Stimulated activated CD8-positive, alpha-beta memory T cell treated with anti-CD3 and anti-CD28 coated beads, Interleukin-15, amount 100 ng/mL, for 4 hours (primary cell): ENCODE results near the gene HOXB7.

ENCODE experiments used
- DNase-seq, 2 donors: peaks; one replicate each; pipeline ENCODE4 v3.0.0-alpha.2; 2020; ENCODE audit warnings: low read depth in 2 of 2

HOXB7 gene

DNA sequence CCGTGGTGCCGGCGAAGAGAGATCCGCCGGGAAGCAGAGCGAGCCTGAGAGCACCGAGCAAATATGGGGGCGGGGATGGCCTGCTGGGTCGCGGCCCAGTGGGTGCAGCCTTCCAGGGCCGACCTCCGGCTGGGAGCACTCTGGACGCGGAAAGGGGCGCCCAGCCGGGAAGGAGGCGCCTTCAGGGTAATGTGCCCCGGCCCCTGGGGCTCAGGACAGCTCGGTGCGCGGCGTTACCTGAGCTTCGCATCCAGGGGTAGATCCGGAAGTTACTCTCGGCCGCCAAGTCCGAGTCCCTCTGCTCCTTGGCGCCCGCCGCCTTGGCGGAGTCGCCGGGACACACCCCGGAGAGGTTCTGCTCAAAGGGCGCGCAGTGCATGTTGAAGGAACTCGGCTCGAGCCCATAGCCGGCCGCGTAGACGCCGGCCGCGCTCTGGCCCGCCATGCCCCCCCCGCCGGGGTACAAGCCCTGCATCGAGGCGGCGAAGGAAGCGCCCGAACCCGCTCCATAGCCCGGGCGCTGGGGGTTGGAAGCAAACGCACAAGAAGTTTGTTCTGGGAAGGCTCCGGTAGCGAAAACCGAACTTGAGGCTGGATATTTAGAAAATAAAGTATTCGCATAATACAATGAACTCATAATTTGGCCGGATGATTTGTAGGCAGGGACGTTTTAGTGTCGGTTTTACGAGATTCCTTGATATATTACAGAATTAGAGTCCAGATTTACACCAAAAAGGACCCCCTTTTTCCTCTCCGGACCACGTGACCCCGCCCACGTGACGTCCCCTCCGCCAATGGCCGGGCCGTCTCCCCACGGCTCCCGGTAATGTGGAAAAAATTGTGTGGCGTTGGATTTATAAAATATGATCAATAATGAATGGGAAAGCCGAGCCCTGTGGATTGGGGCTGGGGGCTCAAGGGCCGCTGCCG lies at the start of gene HOXB7:
Gene HOXB7 (minus strand): TSS at position 736 of the 930 bp plus-strand sequence. CDS start 99 bp downstream, at position 637.
- DNase-seq: peak in 1 of 2 donors; percentile 39

DNA sequence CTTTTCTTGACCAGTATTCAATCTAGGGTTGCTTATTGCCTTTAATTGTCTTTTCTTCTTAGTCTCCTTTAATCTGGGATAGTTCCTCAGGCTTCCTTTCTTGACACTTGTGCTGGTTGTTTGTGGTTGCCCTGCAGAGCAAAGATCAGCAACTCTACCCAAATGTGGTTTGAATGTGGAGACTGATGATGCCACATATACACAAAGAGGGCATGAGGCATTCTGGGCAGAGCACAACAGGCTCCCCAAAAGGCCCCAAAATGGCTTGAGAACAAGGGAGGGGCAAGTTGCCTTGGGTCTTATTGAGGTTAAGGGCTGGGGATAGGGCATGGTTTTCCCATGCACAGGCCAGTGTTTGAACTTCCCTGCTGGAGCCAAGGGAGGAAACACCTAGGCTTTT lies 45.1 kb upstream of the HOXB7 start:
- DNase-seq: no peak

DNA sequence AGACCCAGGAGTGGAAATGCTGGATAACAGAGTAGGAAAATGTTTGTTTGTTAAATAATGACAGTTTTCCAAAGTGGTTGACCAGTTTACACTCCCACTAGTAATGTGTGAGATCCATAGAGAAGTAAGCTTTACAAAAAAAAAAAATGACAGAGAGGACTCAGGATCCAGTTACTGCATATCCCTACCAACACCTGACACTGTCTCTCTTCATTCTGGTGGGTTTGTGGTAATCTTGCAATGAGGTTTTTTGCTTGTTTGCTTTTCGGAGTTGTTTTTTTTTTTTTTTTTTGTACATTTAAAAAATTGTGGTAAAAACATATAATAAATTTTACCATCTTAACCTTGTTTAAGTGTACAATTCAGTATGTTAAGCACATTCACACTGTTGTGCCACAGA lies 38.9 kb upstream of the HOXB7 start:
- DNase-seq: no peak

DNA sequence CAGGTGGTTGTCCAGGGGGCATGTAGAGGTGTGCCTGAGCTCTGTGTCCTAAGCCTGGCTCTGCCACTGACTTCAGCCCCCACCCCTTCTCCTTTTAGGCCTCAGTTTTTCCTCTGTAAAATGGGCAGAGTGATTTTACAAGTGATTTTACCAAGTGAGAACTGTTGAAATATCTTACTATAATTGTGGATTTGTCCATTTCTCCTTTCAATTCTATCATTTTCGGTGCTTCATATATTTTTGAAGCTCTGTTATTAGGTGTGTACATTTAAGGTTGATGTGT lies 37.1 kb upstream of the HOXB7 start:
- no peak for DNase-seq

DNA sequence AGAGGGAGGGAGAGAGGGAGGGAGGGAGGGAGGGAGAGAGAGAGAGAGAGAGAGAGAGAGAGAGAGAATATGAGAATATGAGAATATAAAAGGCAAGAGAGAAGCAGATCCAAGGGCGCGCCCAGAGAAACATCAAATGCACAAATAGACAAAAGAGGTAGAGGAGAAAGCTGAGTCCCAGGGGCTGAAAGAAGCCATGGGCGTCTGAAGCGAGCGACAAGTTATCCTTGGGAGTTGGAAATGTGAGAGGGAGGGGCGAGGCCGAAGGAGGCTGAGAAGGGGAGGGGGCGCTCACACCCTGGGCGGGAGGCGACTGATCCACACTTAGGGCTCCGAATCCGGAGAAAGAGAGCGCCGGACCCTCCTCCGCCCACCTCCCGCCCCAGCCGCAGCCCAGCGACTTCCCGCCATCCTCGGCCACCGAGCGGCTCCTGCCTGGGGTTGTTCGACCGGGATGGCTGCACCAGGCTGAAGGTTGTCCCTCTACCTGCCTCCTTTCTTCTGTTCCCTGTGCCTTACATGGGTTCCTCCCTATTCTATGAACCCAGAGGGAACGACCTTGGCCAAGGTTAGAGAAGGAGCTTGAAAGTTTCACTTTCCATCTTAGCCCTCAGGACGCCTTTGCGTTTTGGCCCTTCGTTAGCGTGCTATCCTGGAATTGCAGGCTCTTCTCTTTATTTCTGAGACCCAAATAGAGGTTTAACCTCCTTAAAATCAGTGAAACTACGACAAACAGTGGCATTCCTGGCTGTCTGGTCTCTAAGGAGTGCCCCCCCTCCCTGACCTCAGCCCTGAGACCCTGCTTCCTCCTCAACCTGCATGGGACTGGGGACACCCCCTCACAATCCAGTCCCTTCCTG lies 36.5 kb upstream of the HOXB7 start:
- no peak for DNase-seq

DNA sequence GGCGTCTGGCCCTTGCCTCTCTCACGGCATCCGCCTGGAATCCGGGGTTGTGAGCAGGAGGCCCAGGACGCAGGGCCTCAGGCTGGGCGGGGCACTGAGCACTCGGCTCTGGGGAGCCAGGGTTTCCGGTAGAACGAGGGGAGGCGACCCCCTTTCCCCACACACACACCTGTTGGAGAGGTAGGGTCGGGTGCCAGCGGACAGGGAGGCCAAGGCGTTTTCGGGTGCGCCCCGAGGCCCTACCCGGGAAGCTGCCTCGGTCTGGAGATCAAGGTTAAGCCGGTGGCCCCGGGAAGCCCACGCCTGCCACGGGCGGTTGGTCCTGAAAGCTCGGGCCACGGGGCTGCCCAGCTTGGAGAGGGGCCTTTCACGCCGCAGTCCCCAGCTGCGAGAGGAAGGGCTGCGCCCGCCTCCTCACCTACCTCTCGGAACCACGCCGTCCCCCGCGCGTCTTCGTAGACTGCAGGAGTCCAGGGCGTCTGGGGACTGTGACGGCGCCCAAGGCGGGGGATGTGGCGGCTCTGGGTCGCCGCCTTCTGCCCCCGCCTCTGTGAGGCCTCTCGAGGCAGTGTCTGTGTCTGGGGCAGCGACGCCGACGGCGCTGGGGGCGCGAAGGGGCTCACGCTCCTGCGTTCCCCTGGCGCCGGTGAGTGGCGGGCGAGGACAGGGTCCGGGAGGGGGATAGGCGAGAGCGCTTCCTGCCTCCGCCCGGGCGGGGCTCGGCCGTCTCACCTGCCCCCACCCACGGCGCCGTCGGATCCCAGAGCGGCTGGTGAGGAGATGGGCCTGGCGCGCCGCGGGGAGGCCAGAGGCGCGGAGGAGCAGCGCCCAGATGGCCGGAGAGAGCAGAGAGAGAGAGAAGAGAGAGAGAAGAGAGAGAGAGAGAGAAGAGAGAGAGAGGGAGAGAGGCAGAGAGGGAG lies 35.6 kb upstream of the HOXB7 start:
- peak in 1 of 2 donors; percentile 26 for DNase-seq

DNA sequence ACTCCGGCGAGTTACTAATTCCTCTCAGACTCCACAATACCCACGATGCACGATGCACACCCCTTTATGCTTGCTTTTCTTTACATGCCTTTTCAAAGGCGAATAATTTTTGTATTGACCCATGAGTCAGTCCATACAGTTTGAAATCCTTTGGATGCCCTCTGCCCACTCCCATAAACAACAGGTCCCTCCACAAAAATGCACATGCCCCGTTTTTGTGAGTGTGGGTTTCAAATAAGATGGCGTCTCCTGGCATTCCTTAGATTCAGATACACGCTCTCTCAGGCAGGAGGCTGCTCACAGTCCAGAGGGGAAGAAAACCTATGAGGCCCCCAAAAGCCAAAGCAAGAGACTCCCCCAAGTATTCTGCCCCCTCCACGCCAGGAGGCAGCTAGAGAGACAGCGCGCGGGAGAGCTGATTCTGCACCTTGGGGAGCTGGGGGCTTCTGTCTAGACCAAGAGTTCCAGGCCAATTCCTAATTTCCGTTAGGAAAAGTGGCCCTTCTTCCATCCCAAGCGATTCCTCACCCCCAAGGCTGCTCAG lies 34.9 kb upstream of the HOXB7 start:
- DNase-seq: no peak

DNA sequence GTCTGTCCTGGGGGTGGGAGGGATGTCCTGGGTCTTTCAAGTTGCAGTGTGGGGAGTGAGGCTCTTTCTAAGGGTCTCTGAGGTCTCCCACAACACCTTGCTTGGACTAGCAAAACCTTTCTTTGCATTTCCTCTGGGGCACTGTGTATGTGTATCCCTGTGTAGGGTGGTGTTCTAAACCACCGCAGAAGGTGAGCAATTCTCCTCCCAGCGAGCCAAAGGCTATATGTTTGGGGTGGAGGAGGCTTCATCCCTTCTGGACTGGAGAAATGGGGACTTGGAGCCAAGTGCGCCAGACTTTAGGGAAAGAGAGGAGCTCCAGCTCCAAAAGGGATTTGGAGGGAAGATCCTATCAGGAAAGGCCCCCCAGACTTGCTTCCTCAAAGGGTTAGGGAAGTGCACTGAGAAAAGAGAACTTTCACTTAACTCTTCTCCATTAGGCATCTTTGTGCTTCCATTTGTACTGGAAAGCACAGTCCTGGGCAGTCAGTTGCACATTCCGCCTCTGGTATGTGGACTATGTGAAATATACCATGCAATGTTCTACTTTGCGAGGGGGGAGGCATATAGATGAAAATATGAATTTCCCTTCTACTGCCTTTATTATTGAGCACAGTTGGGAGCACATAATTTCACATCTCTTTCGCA lies 34.2 kb upstream of the HOXB7 start:
- no peak for DNase-seq

DNA sequence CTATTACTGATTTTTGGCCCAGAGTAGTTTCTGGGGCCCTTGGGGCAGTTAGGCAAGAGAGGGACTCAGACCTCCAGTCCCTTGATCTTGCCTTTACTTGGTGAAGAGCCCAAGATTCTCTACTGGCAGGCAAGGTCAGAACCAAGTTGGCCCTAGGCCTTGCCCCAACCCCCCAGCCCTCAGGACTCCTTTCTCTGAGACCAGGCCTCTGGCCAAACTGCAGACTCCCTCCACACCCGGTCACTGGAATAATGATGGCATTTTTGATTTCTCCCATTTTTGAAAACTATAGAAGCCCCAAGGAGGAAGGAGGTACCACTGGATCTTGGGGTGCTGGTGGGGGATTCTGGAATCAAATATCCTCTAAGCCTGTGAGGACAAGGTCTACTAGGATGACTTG lies 33.3 kb upstream of the HOXB7 start:
- no peak for DNase-seq

DNA sequence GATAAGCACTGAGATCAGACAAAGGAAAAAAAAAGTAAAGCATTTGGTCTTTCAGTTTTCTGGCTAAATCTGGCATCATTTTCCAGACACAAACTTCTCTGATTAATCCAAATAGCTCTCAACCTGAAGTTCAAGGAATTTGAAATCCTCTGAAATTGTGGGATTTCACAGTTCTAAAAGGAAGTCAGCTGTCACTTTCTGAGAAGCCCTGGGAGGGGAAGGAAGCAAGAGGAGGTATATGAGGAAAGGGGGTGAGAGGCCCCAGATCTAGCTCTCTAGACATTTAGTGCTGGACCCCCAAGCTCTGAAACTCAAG lies 32.8 kb upstream of the HOXB7 start:
- DNase-seq: no peak

DNA sequence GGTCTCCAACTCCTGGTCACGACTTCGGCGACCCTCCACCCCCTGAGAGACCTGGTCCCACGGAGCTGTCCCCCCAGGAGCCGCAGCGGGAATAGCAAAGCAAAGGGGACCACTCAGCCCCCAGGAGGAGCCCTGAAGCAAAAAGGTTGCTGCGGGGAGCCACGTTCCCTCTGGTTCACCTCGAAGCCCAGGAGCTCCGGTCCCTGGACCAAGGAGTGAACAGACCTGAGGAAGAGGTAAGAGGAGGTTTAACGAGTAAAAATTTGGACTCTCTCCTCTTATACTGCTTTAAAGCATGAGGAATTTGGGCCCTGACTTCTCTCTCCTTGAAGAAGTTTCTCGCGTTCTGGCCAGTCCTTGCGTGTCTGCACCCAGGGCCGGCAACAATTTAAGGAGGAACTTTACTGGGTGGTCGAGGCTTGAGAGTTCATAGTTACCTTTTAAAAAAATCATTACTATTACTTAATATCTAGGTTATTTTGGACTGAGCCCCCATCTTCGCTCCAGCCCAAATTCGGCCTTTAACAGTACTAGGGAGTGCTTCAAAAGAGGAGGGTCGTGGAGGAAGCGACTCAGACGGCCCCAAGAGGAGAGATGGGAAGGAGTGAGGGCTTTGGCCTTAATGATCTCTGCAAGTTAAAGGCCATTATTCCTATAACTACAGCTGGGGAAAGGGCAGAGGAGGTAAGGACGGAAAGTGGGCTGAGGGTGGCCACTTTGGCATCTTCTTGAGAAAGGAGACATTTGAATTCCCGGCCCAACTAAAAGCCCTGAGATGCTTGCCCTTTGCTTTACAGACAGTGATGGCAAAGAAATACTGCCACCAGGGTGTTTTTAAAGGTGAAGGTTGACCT lies 32.3 kb upstream of the HOXB7 start:
- no peak for DNase-seq

DNA sequence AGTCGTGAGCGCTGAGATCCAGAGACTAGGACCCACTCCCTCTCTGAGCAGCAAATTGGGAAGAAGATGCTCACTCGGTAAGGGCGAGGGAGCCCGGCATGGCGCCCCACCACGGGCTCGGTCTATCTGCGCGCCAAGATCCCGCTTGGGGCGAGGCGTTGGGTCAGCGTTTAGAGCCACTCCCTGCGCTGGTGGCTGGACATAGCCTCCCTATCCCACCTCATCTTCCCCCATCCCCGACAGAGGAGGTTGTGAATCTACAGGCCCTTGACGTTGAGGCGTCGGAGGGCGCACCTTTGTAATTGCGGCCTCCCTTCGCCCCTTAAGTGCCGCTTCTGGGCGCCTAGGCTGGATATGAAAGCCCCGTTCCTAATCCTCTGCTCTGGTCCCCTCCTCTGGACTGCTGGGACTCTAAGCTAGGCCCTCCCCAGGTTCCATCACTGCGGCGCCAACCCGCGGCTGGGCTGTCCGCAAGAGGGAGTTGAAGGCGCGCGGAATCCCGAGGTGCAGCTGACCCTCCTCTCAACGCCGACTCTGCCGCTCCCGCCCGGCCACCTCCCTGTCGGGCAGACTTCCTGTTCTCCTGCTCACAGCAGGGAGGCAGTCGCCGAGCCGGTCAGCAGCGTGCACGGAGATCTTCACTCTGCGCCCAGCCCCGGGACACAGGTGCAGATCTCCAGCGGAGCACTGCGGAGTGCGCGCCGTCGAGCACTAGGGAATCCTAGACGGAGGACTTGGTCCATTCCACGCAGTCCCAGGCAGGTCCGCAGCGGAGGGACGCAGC lies 31.4 kb upstream of the HOXB7 start:
- no peak for DNase-seq

DNA sequence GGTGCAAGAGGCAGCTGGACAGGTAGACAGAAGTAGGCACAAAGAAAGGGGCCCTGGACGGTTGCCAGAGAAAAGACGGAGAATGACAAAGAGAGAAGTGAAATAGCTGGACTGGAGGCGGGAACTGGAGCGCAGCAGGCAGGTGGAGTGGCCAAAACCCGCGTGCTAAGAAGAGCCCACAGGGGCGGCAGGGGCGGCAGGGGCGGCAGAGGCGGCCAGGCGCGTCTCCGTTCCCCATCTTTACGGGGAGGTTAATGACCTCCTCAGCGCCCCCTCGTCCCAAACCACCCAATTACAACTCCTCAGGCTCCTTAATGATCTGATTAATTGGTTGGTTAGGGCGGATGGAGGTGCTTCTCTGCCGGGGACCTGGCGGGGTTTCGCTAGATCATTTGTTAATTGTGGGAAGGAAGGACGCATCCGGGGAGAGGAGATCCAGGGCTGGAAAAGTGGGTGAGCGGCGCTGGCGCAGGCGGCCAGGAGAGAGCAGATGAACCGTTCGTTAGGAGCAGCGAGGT lies 30.8 kb upstream of the HOXB7 start:
- no peak for DNase-seq

DNA sequence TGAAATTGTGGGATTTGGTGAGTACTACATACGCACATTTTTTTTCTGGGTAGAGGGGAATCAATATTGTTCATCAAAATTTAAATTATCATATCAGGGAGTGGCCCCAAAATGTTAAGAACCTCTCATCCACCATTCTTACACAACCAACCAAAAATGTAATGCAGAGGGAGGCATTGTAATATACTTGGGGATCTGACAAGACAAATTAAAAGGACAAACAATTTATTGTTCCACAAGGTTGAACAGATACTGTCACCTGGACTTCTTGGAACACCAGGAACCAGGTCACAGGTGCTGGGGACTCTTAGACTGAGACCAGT lies 30.0 kb upstream of the HOXB7 start:
- DNase-seq: no peak

DNA sequence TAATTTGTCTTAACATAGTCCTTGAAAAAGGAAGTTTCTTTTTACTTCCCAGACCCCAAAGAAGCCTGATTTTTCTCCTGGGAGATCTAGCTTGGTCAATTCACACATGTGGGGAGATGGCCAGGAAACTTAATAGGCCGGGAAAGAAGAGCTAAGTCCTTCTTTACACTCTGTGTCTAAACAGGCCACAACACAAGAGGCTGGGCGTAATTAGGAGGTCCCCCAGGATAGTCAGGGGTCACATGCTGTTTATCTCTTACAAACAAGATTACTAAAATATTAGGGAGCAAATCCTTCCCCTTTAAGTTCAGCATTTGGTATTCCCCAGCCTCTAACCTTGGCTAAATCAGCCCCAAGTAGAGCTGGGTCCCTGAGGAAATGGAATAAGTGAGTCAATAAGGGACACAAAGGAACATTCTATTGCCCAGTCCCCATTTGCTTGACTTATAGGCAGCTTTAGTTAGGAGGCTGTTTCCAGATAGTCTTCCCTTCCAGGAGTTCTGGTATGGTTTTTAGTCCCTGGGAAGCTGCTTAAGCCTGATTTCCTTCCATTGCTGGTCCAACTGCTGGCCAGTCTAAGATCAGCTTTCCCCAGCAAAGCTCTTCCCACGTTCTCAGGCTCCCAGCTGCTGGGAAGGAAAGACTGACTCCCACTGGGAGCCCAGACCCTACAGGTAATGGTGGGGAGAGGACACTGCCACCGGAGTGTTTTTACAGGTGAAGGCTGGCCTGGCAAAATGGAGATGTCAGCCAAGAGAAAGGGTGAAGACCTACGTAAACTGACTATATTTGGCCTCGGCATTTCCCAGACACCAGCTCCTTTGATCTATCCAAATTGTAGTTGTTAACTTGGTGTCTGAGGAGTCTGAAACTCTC lies 29.4 kb upstream of the HOXB7 start:
- DNase-seq: no peak

DNA sequence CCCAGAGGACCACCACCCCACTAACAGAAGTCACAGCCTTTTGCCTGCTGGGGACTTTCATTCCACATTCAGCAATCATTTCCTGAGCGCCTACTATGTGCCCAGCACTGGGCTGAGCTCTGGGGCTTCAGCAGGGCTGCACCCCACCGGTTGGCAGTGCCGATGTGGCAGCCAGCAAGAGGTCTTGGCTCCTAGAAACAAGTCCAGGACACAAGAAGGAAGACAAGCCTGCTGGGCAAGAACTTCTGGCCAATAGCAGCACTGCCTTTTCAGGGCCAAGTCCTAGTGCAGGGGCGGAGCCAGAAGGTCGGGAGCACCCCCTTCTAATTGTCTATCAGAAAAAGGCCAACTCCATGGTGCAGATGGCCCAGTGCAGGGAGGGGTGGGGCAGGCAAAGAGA lies 28.3 kb upstream of the HOXB7 start:
- DNase-seq: no peak

DNA sequence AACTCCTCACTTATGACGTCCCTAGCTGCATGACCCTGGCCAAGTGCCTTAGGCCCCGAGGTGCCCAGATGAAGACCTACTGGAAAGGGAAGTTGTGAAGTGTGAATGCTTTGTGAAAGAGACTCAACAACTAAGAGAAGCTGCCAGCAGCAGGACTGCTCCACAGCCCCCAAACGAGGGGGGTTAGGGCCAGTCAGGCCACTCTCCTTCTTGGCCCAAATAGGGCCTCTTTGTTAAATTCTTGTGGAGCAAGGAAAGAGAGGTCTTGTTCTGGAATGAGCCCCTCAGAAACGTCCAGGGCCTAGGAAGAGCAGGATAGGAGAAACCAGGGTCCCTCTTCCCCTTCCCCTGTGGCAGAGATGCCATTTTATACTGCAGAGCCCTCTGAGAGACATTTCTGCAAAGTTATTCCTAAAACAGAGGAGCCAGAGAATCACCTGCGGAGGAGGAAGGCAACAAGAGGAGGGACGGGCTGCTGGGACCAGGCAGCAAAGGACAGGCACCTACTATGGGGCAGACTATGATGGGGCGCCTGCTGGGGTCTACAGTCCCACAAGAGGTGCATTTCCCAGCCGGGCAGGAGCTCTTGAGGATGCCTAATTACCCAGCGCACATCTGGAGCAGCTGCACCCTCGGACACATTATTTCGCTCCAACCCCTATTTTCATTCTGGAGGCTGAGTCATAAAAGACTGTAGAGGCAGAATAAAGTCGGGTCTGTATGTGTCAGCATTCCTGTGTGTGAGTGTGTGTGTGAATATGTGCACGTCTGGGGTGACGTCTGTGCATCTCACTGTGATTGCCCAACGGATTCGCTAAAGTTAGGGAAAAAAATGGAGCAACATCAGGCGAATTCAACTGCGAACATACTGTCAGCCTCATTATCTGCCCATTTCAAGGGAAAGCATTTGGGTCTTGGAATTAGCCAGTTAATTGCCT lies 26.8 kb upstream of the HOXB7 start:
- no peak for DNase-seq
